GM18499 (cell line): ENCODE data around the gene AHDC1.

Experiments used
- ATAC-seq: cut with Tn5 transposase; IDR thresholded peaks from one replicate; pipeline ENCODE4 v1.9.1; 2021; ENCODE audit warnings: moderate number of reproducible peaks; ENCODE audit not compliant: insufficient read depth, unreplicated experiment

Gene AHDC1

DNA sequence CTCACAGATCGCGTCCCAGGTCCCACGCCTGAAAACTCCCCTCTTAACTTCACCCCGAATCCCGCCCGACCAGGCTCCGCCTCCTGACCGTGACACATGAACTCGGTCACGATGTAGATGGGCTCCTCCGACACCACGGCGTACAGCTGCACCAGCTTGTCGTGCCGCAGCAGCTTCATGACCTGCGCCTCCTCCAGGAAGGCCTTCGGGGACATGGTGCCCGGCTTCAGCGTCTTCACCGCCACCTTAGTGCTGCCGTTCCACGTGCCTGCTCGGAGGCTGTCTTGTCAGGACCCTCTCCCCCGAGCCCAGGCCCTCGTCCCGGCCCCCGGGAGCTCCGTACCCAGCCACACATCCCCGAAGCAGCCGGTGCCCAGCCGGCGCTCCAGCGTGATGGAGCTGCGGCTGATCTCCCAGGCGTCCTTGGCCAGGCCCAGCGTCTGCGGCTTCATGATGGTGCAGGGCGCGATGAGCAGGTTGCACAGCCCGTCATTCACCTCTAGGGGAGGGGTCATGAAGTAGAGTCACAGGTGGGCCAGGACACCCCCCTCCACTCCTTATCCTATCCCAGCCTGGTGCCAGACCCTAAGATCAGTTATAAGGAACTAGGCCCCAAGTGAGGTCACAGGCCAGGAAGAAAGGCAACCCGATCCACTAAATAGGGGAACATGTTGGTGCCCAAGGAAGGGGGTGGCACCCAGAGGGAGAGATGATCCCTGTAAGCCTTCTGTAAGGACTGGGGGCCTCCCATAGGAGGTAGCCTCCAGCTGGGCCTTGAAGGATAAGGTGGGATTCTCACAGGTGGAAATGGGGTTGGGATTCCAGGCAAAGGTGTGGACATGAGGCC, 11.6 kb upstream of the AHDC1 start:
- ATAC-seq: no peak

GRCh38 chr1:27614625-27615344, 10.8 kb upstream of the AHDC1 start:
- ATAC-seq: no peak

GRCh38 chr1:27614043-27614624, 10.2 kb upstream of the AHDC1 start:
- ATAC-seq: no peak

DNA sequence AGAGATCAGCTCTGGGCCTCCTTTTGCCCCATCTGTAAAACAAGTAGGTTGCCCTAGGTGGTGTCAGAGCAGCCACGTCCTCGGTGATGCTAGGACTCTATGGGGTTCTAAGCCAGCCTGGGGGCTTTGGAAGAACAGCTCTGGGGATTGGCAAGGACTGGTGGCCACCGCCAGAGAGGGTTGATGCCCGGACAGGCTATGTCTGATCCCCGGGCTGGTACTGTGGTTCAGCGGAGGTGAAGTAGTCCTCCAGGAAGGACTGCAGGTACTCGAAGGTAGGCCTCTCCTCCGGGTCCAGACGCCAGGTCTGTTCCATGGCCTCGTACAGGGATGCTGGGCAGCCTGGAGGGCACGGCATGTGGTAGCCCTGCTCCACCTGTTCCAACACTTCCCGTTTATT, 8.8 kb upstream of the AHDC1 start:
- ATAC-seq: no peak

- ATAC-seq: no peak
Observed at GRCh38 chr1:27611450-27611849, 7.5 kb upstream of the AHDC1 start.

DNA sequence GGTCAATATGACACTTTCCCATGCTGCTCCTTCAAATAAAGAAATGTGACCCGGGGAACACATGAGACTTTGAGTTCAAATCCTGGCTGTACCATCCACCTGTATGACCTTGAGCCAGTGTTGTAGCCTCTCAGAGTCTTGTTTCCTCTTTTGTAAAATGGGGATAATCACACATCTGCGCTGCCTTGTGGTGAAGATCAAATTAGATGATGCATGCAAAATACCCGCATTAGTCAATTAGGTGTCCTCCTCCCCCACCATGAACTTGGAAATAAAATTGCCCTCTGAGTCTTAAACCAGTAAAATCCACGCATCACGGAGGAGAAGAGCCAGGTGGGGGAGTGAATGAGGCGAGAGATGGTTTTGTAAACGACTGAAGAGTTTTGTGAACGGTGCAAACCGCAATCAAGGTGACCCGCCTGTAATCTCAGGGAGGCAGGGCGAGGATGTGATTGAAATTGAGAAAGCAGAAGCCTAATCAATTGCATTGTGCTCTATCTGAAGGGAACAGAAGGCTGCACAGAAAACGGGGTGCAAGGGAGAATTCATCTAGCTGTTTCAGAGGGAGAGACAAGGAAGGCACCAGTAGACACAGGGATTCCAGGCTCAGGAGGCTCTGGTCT, 5.8 kb upstream of the AHDC1 start:
- ATAC-seq: no peak

- ATAC-seq: no peak
Observed at GRCh38 chr1:27609210-27609555, 5.2 kb upstream of the AHDC1 start.

DNA sequence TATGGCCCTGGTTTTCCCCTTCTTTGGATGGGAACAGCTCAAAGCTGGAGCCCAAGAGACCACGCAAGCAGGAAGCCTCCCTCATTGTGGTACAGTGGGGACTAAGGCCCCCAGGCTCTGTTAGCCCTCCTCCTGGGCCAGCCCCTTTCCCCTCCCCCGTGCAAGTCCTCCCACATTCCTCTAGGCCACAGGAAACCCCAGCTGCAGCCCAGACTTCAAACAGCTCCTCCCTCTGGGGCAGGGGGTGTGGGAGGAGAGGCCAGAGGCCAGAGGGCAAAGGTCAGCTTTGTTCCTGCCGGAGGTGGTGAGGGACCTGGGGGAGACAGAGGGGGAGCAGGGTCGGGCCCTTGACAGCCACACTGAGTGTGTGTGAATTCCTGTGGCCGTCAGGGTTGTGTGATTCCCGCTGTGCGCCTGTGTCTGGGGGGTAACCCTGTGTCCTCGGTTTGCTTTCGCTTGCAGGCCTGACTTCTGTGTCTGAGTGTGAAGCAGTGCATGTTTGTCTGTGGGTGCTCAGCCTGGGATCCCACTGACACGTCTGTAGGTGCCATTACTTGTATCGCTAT, 3.4 kb upstream of the AHDC1 start:
- no peak for ATAC-seq

GRCh38 chr1:27606708-27607238, 2.8 kb upstream of the AHDC1 start:
- ATAC-seq: no peak

GRCh38 chr1:27605796-27606707, 2.1 kb upstream of the AHDC1 start:
- no peak for ATAC-seq

DNA sequence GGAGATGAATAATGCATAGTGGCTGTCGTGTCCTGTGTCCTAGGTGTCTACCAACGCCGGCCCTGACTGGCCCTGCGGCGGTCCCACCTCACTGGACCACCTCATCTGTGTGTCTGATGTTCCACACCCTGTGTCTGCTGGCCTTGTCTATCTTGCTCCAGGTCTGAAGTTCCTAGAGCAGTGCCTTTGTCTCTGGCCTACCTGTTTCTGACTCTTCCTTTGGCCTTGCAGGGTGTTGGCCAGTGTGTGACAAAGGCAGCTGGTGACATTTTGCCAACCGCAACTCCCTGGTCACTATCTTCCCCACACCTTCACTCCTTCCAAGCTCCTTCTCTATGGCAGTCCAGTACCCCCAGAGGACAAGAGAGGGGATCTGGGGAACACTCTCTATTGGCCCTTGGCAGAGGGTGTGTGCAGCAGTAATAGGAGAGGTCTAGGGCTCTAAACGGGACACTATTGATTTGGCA, 1.4 kb upstream of the AHDC1 start:
- ATAC-seq: no peak

DNA sequence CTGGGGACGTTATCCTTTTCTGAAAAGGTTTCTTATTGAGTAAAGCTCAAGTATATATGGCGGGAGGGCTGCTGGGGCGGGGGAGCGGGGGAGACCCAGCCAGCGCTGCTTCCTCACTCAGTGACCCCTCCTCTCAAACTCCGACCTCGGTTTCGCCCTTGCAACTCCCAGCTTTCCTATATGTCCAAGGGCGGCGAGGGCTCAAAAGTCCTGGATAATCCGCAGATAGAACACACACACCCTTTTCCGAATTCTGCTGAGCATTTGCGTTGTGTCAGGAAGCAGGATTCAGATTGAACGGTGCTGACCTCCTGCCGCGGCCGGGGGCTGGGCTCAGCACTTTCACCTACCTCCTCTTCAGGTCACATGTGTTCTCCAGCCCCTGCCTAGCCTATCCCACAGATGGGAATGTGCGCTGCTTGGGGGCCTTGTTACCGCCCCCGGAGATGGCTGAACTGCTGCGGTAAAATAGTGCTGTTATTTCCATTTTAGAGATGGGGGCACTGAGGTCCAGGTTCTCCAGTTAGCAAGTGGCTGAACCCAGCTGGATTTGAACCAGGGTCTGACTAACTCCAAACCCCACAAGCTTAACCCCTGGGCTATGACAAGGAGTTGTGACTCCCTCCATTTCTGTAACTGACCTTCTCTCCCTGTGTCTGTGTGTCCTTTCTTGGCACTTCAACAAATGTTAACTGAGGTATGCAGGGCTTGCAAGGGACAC, 795 bp upstream of the AHDC1 start:
- ATAC-seq: no peak

DNA sequence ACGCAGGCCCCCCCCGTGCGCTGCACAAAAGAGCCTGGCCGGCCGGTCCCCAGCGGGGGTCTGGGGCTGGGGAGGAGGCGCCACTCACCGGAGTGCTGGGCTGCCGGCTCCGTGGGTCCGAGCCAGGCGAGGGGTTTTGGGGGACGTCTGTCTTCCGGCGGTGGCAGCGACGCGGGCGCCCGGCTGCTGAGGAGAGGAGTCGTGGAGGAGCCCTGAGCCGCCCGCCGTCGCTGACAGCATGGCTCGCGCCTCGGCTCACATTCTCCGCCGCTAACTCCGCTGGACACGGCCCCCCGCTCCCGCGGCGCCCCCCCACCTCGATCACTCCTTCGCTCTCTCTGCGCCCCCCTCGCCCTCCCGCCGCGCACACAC, 649 bp downstream of the AHDC1 start:
- ATAC-seq: no peak

GRCh38 chr1:27602462-27603308, 1.3 kb downstream of the AHDC1 start:
- no peak for ATAC-seq

DNA sequence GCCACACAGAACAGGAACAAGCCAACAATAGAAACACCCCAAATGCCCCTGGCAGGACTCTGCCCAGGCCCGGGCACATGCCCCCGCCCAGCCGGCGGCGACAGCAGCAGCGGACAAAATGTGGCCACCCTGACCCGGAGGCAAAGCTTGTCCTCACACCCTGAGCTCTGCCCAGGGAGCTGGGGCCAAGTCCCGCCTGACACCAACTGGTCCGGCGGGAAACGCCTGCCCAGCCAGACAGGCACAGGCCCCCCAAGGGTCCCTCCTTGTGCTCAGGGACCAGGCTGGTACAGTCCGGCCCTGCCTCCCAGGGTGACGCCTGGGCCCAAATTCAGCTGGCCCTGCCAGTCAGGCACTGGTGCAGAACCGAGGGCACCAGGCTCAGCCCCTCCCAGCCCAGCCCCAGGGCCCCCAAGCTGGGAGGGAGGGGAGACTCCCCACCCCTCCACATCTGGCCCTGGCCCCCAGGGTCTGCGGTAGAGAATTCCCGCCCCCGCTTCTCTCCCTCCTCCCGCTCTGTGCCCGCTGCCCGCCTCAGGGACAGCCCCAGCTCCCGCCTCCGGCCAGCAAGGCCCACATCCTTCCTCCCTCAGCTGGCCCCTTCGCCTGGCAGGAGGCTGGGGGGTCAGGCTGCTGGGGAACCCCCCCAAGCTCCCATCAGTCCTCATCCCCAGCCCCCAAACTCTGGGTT, 2.0 kb downstream of the AHDC1 start:
- ATAC-seq: no peak

- ATAC-seq: no peak
Observed at GRCh38 chr1:27601321-27601770, 2.6 kb downstream of the AHDC1 start.

DNA sequence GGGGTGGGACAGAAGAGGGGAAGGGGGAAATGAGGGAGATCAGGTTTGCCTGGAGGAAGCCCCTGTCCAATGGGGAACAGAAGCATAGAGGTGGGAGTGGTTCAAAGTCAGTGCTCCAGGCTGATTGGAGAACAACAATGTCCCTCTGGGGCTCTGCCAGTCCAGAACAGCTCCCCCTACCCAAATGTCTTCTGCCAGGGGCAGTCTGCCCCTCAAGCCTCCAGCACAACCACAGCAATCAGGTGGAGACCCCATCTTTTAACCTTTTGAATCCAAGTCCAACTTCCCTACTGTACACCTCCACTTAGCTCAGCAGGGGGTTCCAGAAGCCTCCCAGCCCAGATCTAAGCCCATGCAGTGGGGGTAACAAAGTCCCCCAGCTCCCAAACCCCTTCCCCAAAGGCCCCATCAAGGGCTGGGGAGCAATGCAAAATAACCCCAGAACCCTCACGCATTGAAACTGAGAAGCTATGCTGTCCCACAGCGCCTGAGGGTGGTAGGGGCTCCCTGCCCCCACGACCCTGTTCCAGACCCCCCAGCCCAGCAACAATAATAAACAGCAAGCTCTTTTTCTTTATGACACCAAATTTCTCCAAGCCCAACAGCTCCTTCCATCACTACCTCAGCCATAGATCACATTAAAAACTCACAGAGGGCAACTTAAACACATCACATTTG, 3.3 kb downstream of the AHDC1 start:
- no peak for ATAC-seq
